Suprapubic skin (tissue), 4 donors: ENCODE data around the gene AKR1E2. TPM values are rescaled to one million over a fixed set of nuclear protein-coding genes. Genes with fewer than 3 reads are reported as not detected.

Experiments
- DNase-seq, 2 donors: peaks; one replicate each; pipeline ENCODE4 v3.0.0-alpha.2; 2019; ENCODE audit warnings: low spot score in 2 of 2
- H3K27ac ChIP-seq: fragments of 200-600 bp; sonication (generic); one replicate; pipeline ENCODE4 v1.5.1; 2019
- H3K27me3 ChIP-seq: fragments of 200-600 bp; sonication (generic); one replicate; pipeline ENCODE4 v1.5.1; 2019
- H3K36me3 ChIP-seq: fragments of 200-600 bp; sonication (generic); one replicate; pipeline ENCODE4 v1.5.1; 2019
- H3K4me1 ChIP-seq: fragments of 200-600 bp; sonication (generic); one replicate; pipeline ENCODE4 v1.5.1; 2019
- H3K4me3 ChIP-seq: fragments of 200-600 bp; sonication (generic); one replicate; pipeline ENCODE4 v1.5.1; 2019; ENCODE audit warnings: mild to moderate bottlenecking
- H3K9me3 ChIP-seq: fragments of 200-600 bp; sonication (generic); one replicate; pipeline ENCODE4 v1.5.1; 2019
- CTCF ChIP-seq, 2 donors: fragments of 200-600 bp in 1 of 2; fragments of 450-650 bp in 1 of 2; sonication (generic) in 1 of 2; IDR thresholded peaks; one replicate each; pipeline ENCODE4 v1.5.1; 2016 to 2019; ENCODE audit warnings: antibody characterized with exemption in 2 of 2, mild to moderate bottlenecking in 1 of 2, moderate library complexity in 1 of 2
- EP300 ChIP-seq: sonication (generic); formaldehyde crosslinking; IDR thresholded peaks from one replicate; pipeline ENCODE4 v1.6.1; 2017; ENCODE audit warnings: antibody characterized with exemption
- POLR2A ChIP-seq, 2 donors: fragments of 450-650 bp; IDR thresholded peaks; one replicate each; pipeline ENCODE4 v1.6.1; 2017; ENCODE audit warnings: antibody characterized with exemption in 2 of 2, mild to moderate bottlenecking in 2 of 2, moderate library complexity in 2 of 2
- POLR2AphosphoS5 ChIP-seq, 3 donors: sonication (generic); formaldehyde crosslinking; IDR thresholded peaks; one replicate each; pipeline ENCODE4 v1.6.1; 2017; ENCODE audit warnings: antibody characterized with exemption in 3 of 3
- WGBS: methylation state at CpG from one replicate; pipeline ENCODE4 v1.1.5; 2018; 5-methylcytosine and 5-hydroxymethylcytosine counted together
- total RNA-seq, 4 donors: library from RNA; depleted of rRNA; stranded (reverse); fragments of >200 nt; gene quantifications; one replicate each; pipeline ENCODE4 v1.1.0, GENCODE V29; 2016

The AKR1E2 gene
- total RNA-seq, 4 donors from 2014 or later, result 1.9 to 6.7 (median 4.3) TPM

GRCh38 chr10:4844864-4845263 lies 18.9 kb downstream of the AKR1E2 start:
- Histone ChIP-seq H3K9me3 (no peaks in the 10 kb centered on the region), H3K27ac (no peak overlapping the region), H3K4me3 (no peak overlapping the region), H3K36me3 (peaks cover 15% of the 10 kb centered on the region), H3K4me1 (peaks cover 13% of the 10 kb centered on the region), H3K27me3 (no peaks in the 10 kb centered on the region)
- 91% methylated on average over 10 of the region's 25 CpGs for WGBS
- TF ChIP-seq POLR2AphosphoS5 (IDR thresholded peaks at IDR 0.05) (no peak), CTCF (IDR thresholded peaks at IDR 0.05) (no peak), EP300 (no peak), POLR2A (IDR thresholded peaks at IDR 0.05) (no peak)
- no peak for DNase-seq

GRCh38 chr10:4845766-4846165 lies 19.8 kb downstream of the AKR1E2 start:
- Histone ChIP-seq H3K27me3 (no peaks in the 10 kb centered on the region), H3K27ac (no peak overlapping the region), H3K4me3 (no peak overlapping the region), H3K4me1 (peaks cover 20% of the 10 kb centered on the region), H3K36me3 (peaks cover 15% of the 10 kb centered on the region), H3K9me3 (no peaks in the 10 kb centered on the region)
- 92% methylated on average over 10 of the region's 11 CpGs for WGBS
- no peak for DNase-seq
- TF ChIP-seq POLR2AphosphoS5 (IDR thresholded peaks at IDR 0.05), result no peak
- no peak for TF ChIP-seq CTCF (IDR thresholded peaks at IDR 0.05)
- TF ChIP-seq EP300, result no peak
- TF ChIP-seq POLR2A (IDR thresholded peaks at IDR 0.05), result no peak

GRCh38 chr10:4846775-4847174 lies 20.8 kb downstream of the AKR1E2 start:
- Histone ChIP-seq H3K27me3 (no peaks in the 10 kb centered on the region), H3K4me3 (no peak overlapping the region), H3K4me1 (peaks cover 27% of the 10 kb centered on the region), H3K9me3 (no peaks in the 10 kb centered on the region), H3K27ac (no peak overlapping the region), H3K36me3 (peaks cover 14% of the 10 kb centered on the region)
- WGBS, result 77% methylated on average over 5 of the region's 5 CpGs
- DNase-seq, result no peak
- TF ChIP-seq POLR2AphosphoS5 (IDR thresholded peaks at IDR 0.05), result no peak

- Histone ChIP-seq H3K27me3 (no peaks in the 10 kb centered on the region), H3K27ac (peak overlapping the region; percentile 34), H3K4me3 (no peak overlapping the region), H3K4me1 (peaks cover 36% of the 10 kb centered on the region), H3K36me3 (peaks cover 9% of the 10 kb centered on the region), H3K9me3 (no peaks in the 10 kb centered on the region)
- DNase-seq, result no peak
- TF ChIP-seq POLR2A (IDR thresholded peaks at IDR 0.05) (no peak), POLR2AphosphoS5 (IDR thresholded peaks at IDR 0.05) (no peak), CTCF (IDR thresholded peaks at IDR 0.05) (no peak), EP300 (no peak)
- WGBS, result 65% methylated on average over 7 of the region's 7 CpGs
Measured at GRCh38 chr10:4847561-4848355, 21.8 kb downstream of the AKR1E2 start.

- WGBS, result 80% methylated on average over 7 of the region's 7 CpGs
- DNase-seq, result no peak
- H3K4me1 ChIP-seq, result peaks cover 40% of the 10 kb centered on the region
- H3K4me3 ChIP-seq, result no peak overlapping the region
- H3K27ac ChIP-seq, result peak overlapping the region; percentile 34
- H3K36me3 ChIP-seq, result peaks cover 1% of the 10 kb centered on the region
- H3K27me3 ChIP-seq, result no peaks in the 10 kb centered on the region
- no peak for TF ChIP-seq EP300
- TF ChIP-seq CTCF (IDR thresholded peaks at IDR 0.05), result no peak
- TF ChIP-seq POLR2AphosphoS5 (IDR thresholded peaks at IDR 0.05), result no peak
- no peak for TF ChIP-seq POLR2A (IDR thresholded peaks at IDR 0.05)
- no peaks in the 10 kb centered on the region for H3K9me3 ChIP-seq
Measured at GRCh38 chr10:4848356-4849041, 22.5 kb downstream of the AKR1E2 start.
